HG02642 (cell line): ENCODE measurements around the gene RPS16.
"Not testable (repeated sequence)": the region's sequence is repeated elsewhere in the genome, so short reads cannot be mapped to it uniquely, and the experiment has no call there.

Experiments used
- ATAC-seq: cut with Tn5 transposase; IDR thresholded peaks from one replicate; pipeline ENCODE4 v1.9.1; 2021; ENCODE audit warnings: mild to moderate bottlenecking; ENCODE audit not compliant: unreplicated experiment, poor library complexity

Gene RPS16

DNA sequence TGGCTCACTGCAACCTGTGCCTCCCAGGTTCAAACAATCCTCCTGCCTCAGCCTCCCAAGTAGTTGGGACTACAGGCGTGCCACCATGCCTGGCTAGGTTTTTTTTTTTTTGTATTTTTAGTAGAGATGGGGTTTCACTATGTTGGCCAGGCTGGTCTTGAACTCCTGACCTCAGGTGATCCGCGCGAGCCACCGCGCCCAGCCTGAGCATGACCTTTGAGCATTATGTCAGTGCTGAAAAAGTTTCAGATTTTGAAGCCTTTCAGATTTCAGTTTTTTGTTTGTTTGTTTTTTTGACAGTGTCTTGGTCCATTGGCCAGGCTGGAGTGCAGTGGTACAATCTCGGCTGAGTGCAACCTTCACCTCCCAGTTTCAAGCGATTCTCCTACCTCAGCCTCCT lies 15.5 kb upstream of the RPS16 start:
- ATAC-seq = not testable (repeated sequence)

DNA sequence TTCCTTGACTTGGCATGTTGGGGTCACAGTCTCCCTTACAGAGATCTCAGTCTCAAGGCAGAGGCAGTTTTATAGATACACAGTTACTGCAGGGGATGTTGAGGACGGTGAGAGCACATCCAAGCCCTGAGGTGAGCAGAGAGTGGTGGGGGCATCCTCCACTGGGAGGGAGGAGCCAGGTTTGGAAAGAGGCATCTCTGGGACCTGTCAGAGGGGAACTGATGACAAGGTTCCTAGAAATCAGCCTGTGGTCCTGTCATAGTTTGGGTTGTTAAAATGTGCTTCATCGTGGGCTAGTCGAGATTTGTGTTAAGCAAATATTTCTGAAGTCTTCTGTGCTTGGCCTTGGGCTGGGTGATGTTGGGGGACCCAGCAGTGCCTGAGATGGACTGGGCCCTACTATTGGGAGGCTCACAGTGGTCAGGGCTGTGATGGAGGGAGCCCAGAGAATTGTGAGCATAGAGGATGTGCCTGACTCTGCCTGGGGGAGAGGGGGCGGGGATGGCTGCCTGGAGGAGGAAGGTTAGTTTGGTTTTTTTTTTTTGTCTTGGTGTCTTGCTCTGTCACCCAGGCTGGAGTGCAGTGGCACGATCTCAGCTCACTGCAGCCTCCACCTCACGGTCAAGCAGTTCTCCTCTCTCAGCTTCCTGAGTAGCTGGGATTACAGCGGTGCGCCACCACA lies 13.5 kb upstream of the RPS16 start:
- ATAC-seq = no peak

DNA sequence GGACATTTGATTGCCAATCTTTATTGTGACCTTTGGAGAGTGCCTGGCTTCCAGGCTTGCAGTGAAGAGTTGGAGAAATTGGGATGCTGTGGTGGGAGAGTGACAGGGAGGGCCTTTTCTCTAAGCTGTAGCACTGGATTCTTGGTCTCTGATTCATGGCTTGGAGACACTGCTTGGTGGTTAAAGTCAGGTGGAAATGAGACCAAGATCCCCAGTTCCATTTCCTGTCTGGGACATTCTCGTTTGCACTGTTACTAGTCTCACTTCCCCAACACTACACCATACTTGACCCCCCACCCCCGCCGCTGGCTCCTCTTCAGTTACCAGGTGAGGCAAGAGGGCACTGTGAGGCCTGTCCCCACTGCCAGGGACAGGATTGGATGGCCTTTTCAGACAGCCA lies 12.5 kb upstream of the RPS16 start:
- no peak for ATAC-seq

DNA sequence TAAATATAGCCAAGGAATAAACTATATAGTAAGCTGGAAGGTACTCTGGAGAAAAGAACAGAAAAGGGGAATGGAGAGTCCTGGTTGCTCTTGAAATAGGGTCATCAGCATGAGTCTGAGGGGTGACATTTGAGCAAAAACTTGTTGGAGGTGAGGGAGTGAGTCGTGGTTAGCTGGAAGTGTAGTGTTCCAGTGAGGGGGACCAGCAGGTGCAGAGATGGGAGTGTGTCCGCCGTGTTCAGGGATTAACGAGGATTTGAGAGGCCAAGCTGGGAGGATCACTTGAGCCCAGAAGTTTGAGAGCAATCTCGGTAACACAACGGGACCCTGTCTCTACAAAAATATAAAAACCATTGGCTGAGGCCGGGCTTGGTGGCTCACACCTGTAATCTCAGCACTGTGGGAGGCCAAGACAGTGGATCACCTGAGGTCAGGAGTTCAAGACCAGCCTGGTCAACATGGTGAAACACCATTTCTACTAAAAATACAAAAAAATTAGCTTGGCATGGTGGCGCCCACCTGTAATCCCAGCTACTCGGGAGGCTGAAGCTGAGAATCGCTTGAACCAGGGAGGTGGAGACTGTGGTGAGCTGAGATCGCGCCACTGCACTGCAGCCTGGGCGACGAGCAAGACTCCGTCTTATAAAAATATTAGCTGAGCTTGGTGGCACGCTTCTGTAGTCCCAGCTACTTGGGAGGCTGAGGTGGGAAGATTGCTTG lies 10.8 kb upstream of the RPS16 start:
- no peak for ATAC-seq

GRCh38 chr19:39445196-39446111 lies 9.7 kb upstream of the RPS16 start, which contains the start of gene SUPT5H:
Gene SUPT5H (plus strand): TSS chr19:39445582. CDS start chr19:39445891, 309 bp downstream.
- ATAC-seq = peak; percentile 86

- no peak for ATAC-seq
Measured at GRCh38 chr19:39444598-39445195, 8.9 kb upstream of the RPS16 start.

DNA sequence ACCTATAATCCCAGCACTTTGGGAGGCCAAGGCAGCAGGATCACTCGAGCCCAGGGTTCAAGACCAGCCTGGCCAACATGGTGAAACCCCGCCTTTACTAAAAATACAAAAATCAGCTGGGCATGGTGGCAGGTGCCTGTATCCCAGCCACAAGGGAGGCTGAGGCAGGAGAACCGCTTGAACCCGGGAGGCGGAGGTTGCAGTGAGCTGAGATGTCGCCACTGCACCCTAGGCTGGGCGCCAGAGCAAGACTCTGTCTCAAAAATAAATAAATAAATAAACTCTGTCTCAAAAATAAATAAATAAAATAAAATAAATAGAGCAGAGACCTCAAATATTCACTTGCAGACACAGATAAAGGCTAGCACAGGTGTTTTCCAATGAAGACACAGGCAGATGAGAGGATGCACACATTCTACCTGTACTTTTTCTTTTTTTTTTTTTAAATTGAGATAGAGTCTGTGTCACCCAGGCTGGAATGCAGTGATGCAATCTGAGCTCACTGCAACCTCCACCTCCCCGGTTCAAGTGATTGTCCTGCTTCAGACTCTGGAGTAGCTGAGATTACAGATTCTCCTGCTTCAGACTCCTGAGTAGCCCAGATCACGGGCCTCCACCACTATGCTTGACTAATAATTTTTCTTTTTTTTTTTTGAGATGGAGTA lies 2.7 kb upstream of the RPS16 start:
- no peak for ATAC-seq

DNA sequence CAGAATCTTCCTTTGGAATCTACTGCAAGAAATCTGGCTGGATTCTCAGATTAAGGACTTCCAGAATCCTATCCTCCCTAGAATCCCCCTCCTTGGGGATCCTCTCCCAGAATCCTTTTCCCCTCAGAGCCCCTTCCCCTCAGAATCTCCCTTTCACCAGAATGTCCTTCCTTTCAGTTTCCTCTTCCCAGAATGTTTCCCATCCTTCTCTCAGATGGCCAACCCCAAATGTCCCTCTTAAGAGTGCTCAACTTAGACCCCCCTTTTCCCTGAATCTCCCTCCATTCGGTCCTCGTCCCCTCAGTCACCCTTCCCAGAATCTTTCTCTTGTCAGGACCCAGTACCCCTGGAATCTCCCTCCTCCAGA lies 584 bp upstream of the RPS16 start:
- ATAC-seq = no peak

GRCh38 chr19:39434123-39435076 lies 1.3 kb downstream of the RPS16 start:
- ATAC-seq = no peak

GRCh38 chr19:39433480-39434079 lies 2.2 kb downstream of the RPS16 start:
- ATAC-seq = no peak

GRCh38 chr19:39432677-39433025 lies 3.1 kb downstream of the RPS16 start:
- no peak for ATAC-seq

GRCh38 chr19:39430675-39431593 lies 4.8 kb downstream of the RPS16 start:
- ATAC-seq = no peak

DNA sequence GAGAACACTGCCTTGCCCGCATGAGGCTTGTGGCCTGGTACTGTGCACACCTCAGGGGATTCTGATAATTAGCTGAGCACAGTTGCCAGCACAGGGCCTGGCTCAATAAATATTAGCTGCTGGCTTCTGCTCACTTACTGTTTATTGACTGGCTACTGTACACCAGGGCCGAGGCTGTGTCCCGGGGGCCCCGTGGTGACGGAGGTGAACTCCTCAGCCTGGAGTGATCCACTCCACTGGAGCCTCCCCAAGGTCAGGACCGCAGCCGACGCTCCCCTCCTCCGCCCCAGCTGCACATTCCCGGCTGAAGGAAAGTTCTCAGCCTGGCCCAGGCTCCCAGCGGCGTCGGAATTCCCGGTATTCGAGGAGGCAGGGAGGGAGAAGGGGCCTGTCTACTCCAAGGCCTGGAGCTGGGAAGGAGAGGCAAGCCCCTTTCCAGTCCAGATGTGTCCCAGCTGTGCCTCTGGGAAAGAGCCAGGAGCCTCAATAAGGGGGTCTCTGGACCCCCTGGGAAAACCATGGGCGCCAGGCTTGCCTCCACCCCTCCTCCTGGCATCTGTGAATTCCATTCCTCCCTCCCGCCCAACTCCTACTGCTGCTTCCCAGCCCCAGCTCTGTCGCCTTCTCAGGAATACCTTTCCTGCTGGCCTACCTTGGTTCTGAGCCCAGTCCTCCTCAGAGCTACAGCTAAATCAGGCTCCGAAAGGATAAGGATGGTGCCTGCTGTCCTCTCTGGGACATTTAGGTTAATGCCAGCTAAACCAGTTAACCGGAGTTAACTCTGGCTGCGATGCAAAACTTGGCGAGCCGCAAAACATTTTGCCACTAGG lies 7.3 kb downstream of the RPS16 start:
- ATAC-seq = no peak

DNA sequence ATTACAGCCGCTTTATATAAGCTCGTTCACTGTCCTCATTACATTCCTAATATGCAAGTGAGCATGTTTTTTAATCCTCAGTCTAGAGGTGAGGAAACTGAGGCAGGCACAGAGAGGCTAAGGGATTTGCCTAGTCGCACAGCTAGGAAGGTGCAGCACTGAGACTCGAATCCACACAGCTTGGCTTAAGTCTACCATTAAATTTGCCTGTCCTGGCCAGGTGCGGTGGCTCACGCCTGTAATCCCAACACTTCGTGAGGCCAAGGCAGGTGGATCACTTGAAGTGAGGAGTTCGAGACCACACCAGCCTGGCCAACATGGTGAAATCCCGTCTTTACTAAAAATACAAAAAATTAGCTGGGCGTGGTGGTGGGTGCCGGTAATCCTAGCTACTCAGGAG lies 8.0 kb downstream of the RPS16 start:
- ATAC-seq = no peak

DNA sequence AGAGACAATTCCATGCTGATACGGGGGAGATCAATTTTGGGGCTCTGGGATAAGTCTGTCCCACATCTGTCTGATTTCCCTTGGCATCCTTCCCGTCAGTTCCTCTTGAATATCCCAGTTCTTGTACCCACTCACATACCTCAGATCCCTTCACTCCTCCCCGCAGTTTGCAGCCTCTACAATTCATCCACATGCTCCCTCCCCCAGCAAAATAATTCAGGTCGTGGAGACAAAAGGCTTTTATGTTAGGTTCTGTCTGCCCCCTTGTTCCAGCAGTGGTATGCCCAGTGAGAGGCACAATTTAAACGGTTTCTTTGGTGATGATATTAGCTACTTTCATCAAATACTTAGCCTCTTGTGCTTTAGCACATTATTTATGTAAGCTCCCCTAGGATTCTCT lies 9.6 kb downstream of the RPS16 start:
- ATAC-seq = no peak

GRCh38 chr19:39425744-39426143 lies 10.0 kb downstream of the RPS16 start:
- no peak for ATAC-seq

GRCh38 chr19:39424934-39425333 lies 10.8 kb downstream of the RPS16 start:
- no peak for ATAC-seq
